ENCODE results near the gene CAMK2N2.

CAMK2N2 gene

GRCh38 chr3:184261270-184261853 is at the start of gene CAMK2N2:
CAMK2N2 (minus strand) TSS chr3:184261553; CDS start chr3:184261285, 268 bp downstream.
- H3K27ac Mint-ChIP-seq: peak within 1 kb of the TSS in 1 of 2 donors; percentile 1
- ATAC-seq: peak; percentile 72
- peak within 1 kb of the TSS; percentile 82 to 85 for H3K4me3 Mint-ChIP-seq
- peaks cover 26% of the 10 kb centered on the region for H3K4me1 Mint-ChIP-seq
- no peaks in the 10 kb centered on the region for H3K9me3 Mint-ChIP-seq
- H3K27me3 Mint-ChIP-seq: peaks cover 72% of the 10 kb centered on the region
- DNase-seq: peak; percentile 43 to 59

- Mint-ChIP-seq H3K4me3 (no peak overlapping the region), H3K27ac (no peak overlapping the region), H3K9me3 (no peaks in the 10 kb centered on the region), H3K27me3 (no peaks in the 10 kb centered on the region), H3K4me1 (peaks cover 15% of the 10 kb centered on the region)
- DNase-seq (no peak), ATAC-seq (no peak)
Measured at GRCh38 chr3:184308744-184309143, 47.4 kb upstream of the CAMK2N2 start.

- Mint-ChIP-seq H3K9me3 (no peaks in the 10 kb centered on the region), H3K4me1 (peaks cover 15% of the 10 kb centered on the region), H3K4me3 (no peak overlapping the region), H3K27ac (no peak overlapping the region), H3K27me3 (no peaks in the 10 kb centered on the region)
- ATAC-seq (no peak), DNase-seq (no peak)
Measured at GRCh38 chr3:184307915-184308314, 46.6 kb upstream of the CAMK2N2 start.

GRCh38 chr3:184306341-184306972 is 45.1 kb upstream of the CAMK2N2 start:
- Mint-ChIP-seq H3K27ac (no peak overlapping the region), H3K4me3 (no peak overlapping the region), H3K9me3 (no peaks in the 10 kb centered on the region), H3K4me1 (peaks cover 18% of the 10 kb centered on the region), H3K27me3 (no peaks in the 10 kb centered on the region)
- no peak for ATAC-seq
- DNase-seq: no peak

- peaks cover 27% of the 10 kb centered on the region for H3K4me1 Mint-ChIP-seq
- DNase-seq (no peak), ATAC-seq (peak; percentile 71)
- H3K27ac Mint-ChIP-seq: no peak overlapping the region
- no peaks in the 10 kb centered on the region for H3K9me3 Mint-ChIP-seq
- H3K27me3 Mint-ChIP-seq: no peaks in the 10 kb centered on the region
- H3K4me3 Mint-ChIP-seq: no peak overlapping the region
Measured at GRCh38 chr3:184305577-184305976, 44.2 kb upstream of the CAMK2N2 start.

- no peak for ATAC-seq
- Mint-ChIP-seq H3K9me3 (no peaks in the 10 kb centered on the region), H3K4me1 (peaks cover 28% of the 10 kb centered on the region), H3K27ac (no peak overlapping the region), H3K27me3 (no peaks in the 10 kb centered on the region), H3K4me3 (peak overlapping the region; percentile 86 to 89)
- DNase-seq: no peak
Measured at GRCh38 chr3:184300378-184300720, 39.0 kb upstream of the CAMK2N2 start.

GRCh38 chr3:184299488-184300377 is 38.4 kb upstream of the CAMK2N2 start:
- DNase-seq: no peak
- no peak for ATAC-seq
- Mint-ChIP-seq H3K4me1 (peaks cover 28% of the 10 kb centered on the region), H3K9me3 (no peaks in the 10 kb centered on the region), H3K27ac (peak overlapping the region; percentile 86 to 99), H3K27me3 (no peaks in the 10 kb centered on the region), H3K4me3 (peak overlapping the region; percentile 86 to 89)

- peaks cover 24% of the 10 kb centered on the region for H3K4me1 Mint-ChIP-seq
- H3K9me3 Mint-ChIP-seq: no peaks in the 10 kb centered on the region
- ATAC-seq (peak; percentile 98), DNase-seq (peak; percentile 97)
- H3K4me3 Mint-ChIP-seq: peak within 1 kb of the TSS; percentile 86 to 89
- H3K27ac Mint-ChIP-seq: peak within 1 kb of the TSS; percentile 91 to 99
- H3K27me3 Mint-ChIP-seq: no peaks in the 10 kb centered on the region
Measured at GRCh38 chr3:184298759-184299487, 37.6 kb upstream of the CAMK2N2 start, which contains the start of gene PSMD2. PSMD2 (plus strand) TSS chr3:184299241; CDS start chr3:184299267, 26 bp downstream.

- H3K4me3 Mint-ChIP-seq: no peak overlapping the region
- H3K4me1 Mint-ChIP-seq: peaks cover 21% of the 10 kb centered on the region
- H3K9me3 Mint-ChIP-seq: no peaks in the 10 kb centered on the region
- no peak for ATAC-seq
- H3K27me3 Mint-ChIP-seq: no peaks in the 10 kb centered on the region
- peak overlapping the region in 1 of 2 donors; percentile 23 for H3K27ac Mint-ChIP-seq
- no peak for DNase-seq
Measured at GRCh38 chr3:184296616-184297015, 35.3 kb upstream of the CAMK2N2 start.

- peaks cover 13% of the 10 kb centered on the region for H3K4me1 Mint-ChIP-seq
- ATAC-seq (no peak), DNase-seq (no peak)
- no peak overlapping the region for H3K4me3 Mint-ChIP-seq
- no peaks in the 10 kb centered on the region for H3K9me3 Mint-ChIP-seq
- H3K27ac Mint-ChIP-seq: no peak overlapping the region
- H3K27me3 Mint-ChIP-seq: no peaks in the 10 kb centered on the region
Measured at GRCh38 chr3:184295771-184296170, 34.4 kb upstream of the CAMK2N2 start.

- ATAC-seq: no peak
- Mint-ChIP-seq H3K9me3 (no peaks in the 10 kb centered on the region), H3K4me3 (no peak overlapping the region), H3K27me3 (peaks cover 10% of the 10 kb centered on the region), H3K4me1 (no peaks in the 10 kb centered on the region), H3K27ac (peak overlapping the region in 1 of 2 donors; percentile 46)
- no peak for DNase-seq
Measured at GRCh38 chr3:184291738-184292445, 30.5 kb upstream of the CAMK2N2 start.

- DNase-seq (no peak), ATAC-seq (no peak)
- Mint-ChIP-seq H3K27ac (no peak overlapping the region), H3K4me3 (no peak overlapping the region), H3K27me3 (peaks cover 17% of the 10 kb centered on the region), H3K4me1 (no peaks in the 10 kb centered on the region), H3K9me3 (no peaks in the 10 kb centered on the region)
Measured at GRCh38 chr3:184291044-184291737, 29.8 kb upstream of the CAMK2N2 start.

- no peaks in the 10 kb centered on the region for H3K4me1 Mint-ChIP-seq
- ATAC-seq (no peak), DNase-seq (no peak)
- peaks cover 24% of the 10 kb centered on the region for H3K27me3 Mint-ChIP-seq
- H3K27ac Mint-ChIP-seq: no peak overlapping the region
- H3K9me3 Mint-ChIP-seq: no peaks in the 10 kb centered on the region
- no peak overlapping the region for H3K4me3 Mint-ChIP-seq
Measured at GRCh38 chr3:184290331-184290730, 29.0 kb upstream of the CAMK2N2 start.

GRCh38 chr3:184289426-184289938 is 28.1 kb upstream of the CAMK2N2 start:
- ATAC-seq (peak; percentile 83), DNase-seq (peak; percentile 68 to 71)
- no peaks in the 10 kb centered on the region for H3K4me1 Mint-ChIP-seq
- no peak overlapping the region for H3K4me3 Mint-ChIP-seq
- H3K9me3 Mint-ChIP-seq: no peaks in the 10 kb centered on the region
- H3K27ac Mint-ChIP-seq: no peak overlapping the region
- peaks cover 24% of the 10 kb centered on the region for H3K27me3 Mint-ChIP-seq
